Stimulated activated CD4-positive, alpha-beta T cell treated with anti-CD3 and anti-CD28 coated beads, Interleukin-15, amount 100 ng/mL, for 48 hours (primary cell): ENCODE results near the gene CCDC9.

Experiments used
- DNase-seq, 2 donors: peaks; one replicate each; pipeline ENCODE4 v3.0.0-alpha.2; 2020; ENCODE audit warnings: low read depth in 2 of 2

Gene CCDC9

DNA sequence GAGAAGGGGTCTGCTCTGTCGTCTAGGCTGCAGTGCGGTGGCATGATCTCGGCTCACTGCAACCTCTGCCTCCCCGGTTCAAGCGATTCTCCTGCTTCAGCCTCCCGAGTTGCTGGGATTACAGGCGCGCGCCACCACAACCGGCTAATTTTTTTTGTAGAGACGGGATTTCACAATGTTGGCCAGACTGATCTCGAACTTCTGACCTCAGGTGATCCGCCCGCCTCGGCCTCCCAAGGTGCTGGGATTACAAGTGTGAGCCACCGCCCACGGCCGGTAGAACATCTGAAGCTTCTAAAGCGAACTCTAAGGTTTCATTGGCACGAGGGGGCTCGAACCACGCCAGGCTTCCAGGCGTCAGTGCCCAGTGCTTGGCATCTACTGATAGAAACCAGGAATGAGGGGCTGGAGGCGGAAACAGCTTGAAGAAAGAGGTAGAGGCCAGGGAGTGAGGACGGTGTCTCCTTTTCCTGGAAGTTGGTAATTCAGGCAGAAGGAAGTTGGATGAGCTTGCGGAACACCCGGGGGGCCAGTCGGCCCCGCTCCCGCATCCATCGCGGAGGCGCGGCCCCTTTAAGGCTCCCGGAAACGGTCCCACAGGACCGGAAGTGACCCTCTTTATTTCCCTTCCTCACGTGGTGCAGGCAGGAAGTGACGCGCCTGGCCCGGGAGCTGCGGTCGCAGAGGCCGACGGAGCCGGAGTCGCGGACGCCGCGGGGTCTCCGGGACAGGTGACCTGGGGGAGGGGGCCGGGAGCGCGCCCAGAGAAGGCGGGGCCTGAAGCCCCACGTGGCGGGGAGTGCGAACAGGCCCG lies at the start of gene CCDC9:
CCDC9 (plus strand) TSS at position 647 of the 814 bp plus-strand sequence. CDS start 1,876 bp downstream, outside the sequence.
- peak; percentile 95 to 97 for DNase-seq

DNA sequence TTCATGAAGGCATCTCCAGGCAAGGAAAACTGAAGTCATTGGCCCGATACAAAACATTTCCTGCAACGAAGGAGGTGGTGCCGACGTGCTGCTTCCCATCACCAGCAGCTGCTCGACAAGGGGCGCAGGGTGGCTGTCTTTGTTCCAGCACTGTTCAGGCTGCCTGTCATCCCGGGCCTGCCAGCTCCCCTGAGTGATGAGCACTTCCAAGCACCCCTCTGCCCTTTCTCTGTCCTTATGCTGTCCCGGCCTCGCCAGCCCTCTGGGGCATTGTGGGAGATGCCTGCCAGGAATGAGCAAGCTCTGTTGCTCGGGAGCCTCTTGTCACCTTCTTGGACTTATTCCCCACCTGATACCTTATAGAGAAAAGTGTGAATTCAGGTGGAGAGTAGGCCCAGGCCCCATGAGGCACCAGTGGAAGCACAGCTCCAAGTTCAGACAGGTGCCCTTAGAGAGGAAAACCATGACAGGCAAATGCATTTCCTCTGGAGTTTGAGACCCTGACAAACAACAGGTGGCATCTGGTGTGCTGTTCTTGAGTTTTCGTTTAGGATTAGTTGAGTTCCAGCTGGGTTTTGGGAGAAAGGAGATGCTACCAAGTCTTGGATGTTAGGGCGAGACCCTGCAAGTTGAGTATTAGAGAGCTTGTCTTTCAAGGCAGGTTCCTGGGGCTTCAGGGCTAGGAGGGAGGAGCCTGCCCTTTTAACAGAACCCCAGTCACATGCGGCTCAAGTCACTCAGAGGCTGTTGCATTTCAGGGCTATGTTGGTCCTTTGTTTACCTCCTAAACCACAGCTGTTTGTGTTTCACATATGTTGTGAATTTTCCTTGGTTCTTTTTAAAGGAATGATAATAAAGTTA lies 46.8 kb upstream of the CCDC9 start:
- no peak for DNase-seq

DNA sequence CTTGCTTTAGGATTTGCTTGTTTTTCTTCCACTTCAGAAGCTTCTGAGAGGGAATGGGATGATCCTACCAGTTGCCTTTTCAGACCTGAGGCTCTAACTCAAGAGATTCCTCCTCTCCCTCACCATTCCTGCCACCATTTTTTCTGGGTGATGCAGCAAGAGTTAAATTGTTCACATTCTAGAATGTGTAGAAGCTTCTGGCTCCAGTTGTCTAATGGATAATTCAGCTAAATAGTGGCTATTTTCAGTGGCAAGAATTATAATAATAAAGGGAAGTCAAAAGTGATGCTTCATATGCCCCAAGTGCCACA lies 46.2 kb upstream of the CCDC9 start:
- no peak for DNase-seq

DNA sequence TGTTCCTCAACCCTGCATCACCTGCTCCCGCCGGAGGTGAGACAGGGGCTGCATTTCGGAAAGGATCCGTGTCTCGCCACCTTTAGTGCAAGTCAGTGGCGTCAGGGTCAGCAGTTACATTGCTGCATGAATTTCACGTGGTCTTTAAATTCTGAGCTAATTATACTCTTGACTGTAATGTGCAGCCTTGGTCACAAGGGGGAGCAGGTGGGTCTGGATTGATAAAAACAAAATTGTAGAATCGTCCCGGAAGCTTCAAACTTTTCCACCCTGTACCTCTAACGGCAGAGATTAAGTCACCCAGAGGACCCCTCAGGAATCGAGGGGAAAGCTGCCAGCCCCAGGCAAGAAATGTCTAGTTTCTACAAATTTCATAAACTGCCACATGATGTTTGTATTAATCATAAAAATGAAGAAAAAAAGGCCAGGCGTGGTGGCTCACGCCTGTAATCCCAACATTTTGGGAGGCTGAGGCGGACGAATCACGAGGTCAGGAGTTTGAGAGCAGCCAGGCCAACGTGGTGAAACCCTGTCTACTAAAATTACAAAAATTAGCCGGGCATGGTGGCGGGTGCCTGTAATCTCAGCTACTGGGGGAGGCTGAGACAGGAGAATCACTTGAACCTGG lies 45.5 kb upstream of the CCDC9 start:
- peak; percentile 52 to 73 for DNase-seq

DNA sequence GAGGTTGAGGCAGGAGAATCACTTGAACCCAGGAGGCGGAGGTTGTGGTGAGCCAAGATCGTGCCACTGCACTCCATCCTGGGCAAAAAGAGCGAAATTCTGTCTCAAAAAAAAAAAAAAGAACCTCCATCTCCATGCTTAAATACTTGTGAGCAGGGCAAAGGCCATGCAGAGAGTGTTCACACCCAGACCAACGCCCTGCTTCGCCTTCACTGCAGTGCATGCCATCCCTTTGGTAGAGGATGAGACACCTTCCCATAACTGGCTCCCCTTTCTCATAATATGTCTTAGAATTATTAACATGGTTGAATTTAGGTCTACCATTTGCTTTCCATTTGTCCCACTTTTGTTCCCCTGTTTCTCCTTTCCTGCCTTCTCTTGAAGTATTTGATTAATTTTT lies 40.7 kb upstream of the CCDC9 start:
- no peak for DNase-seq

DNA sequence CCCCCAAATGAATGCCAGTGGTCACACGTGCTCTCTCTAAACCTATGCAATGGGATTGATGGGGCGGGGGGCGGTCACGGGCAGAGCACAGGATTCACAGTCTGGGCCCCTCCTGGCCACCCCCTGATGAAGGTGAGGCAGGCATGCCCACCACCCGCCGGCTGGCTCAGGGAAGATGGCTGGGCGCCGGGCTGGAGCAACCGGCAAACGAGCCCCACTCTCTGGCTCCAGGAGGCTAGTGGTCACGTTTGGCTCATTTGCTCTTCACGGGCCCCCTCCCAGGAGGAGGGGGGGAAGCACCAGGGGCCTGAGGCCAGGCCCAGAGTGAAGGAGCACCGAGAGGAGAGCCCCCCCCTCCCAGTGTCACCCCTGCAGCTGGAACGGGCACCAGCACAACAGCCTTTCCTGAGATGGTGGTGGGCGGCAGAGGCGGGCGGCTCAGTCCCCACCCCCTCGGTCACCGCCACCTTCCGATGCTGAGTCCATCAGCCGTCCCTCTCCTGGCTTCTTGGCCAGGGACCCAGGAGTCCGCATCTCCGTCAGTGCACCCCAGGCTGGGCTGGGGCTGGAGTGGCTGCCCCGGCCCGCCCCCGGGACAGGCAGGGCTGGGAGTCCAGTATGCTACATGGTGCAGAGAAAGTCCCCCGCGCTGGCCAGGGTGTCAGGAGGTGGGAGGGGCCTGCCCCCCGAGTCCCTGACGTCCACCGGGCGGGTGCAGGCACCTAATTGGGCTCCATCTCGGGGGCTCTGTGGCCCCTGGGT lies 35.1 kb upstream of the CCDC9 start:
- DNase-seq: no peak

DNA sequence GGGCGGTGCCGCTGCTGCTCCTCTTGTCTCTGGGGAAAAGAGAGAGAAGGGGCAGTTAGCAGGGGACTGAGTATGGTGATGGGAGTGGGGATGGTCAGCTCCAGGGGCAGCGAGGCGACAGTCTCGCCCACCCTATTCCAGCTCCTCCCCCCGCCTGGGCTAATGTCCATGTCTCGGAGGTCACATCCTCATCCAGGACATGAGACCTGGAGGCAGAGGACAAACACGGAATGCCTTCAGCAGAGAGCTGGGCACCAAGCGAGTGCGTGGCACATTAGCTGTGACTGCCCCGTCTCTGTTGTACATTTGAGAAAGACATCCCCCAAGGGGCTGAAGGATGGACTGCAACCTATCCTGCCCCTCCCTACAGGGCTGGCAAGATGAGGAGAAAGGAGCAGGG lies 34.4 kb upstream of the CCDC9 start:
- no peak for DNase-seq

DNA sequence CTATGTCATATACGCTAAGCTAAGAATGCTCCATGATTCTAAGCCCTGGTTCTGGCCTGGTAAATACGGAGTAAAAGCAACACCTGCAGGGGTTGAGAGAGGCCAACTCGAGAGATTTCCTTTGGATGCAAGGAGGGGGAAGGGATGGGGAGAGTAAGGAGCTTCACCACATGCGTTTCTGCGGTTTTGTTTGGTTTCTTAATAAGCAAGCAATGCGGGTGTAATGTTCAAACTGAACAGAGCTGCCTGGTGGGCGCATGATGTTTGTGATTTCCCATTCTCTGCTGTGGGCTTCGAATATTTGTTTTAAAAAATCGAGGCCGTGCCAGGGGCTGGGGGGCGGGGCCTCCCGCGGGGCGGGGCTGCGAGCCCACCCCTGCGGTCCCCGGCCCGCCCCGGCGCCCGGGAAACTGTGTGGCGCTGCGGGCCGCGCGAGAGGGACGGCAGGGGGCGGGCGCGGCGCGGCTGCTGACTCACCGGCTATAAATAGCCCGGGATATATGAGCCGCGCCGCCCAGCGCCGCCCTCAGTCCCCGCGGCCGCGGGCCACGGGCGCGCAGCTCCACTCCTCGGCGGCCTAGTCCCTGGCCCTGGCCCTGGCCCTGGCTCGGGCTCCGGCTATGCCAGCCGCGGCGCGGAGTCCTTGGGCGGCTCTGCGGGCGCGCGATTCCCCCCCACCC lies 30.4 kb upstream of the CCDC9 start:
- DNase-seq: peak; percentile 66 to 77

DNA sequence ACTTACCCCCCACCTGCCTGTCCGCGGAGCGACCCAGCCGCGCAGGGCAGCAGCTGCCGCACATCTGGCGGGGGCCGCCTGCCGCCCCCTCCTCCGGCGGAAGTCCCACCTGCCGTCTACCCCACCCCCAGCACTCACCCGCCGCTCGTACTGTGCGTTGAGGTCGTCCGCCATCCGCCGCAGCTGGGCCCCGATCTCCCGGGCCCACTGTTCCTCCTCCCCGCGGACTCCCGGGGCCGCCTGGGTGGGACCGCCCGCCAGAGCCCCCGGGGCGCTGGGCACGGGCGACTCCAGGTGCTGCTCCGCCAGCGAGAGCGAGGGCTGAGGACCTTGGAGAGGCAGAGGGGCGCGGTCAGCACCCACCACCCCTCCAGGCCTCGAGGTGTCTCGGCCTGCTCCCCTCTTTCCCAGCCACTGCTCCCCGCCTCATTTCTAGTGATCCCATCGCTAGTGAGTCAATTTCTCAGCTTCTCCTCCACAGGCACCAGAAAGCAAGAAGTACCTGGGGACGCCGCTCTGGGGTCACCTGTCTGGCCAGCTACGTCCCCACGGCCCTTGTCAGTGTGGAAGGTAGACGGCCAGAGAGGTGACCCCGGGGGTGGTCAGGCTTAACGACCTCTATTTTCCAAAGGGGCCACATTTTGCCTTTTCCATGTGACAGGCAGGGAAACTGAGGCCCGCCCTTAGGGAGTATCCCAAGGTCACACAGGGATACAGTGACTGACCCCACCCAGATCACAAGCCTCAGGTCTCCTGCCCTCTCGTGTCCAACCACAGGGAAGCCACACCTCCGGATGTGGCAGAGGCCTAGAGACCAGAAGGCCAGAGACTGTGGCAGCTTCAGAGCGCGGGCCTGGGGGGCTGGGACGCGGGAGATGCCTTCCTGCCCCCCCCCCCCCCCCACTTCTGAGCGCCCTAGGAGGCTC lies 29.6 kb upstream of the CCDC9 start:
- peak in 1 of 2 donors; percentile 17 for DNase-seq

DNA sequence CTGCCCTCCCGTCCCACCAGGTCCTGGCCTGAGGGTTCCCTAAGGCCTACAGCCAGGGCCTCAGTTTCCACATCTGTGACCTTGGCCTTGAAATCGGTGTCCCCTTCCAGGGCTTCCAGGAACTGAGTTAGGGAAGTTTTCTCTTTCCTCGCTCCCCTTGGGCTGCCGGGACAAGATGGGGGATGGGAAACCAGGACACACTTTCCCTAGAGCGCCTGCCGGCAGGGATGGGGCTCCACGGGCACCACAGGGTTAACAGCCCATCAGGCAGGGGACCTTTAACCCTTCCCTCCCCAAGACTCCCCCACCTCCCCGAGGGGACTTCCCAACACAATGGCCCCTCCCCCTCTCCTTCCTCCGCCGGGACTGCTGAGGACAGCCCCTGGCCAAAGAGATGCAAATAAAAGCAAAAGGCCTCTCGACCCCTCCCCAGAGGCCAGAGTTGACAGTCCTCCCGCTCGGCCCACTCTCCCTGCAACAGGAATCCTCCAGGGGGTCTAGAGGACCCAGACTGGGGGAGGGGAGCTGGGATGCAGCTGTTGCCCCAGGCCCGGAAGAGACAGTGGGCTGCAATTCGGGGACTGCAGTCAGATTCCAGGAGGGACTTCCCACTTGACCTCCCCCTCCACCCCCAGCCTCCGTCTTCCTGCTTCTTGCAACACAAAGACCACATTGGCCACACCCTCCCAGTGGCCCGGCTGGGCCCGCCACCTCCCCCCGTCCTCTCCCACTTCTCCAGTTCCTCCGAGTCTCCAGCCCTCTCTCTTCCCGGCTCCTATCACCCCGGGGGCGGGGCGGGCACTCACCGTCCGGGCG lies 28.8 kb upstream of the CCDC9 start:
- peak in 1 of 2 donors; percentile 21 for DNase-seq

DNA sequence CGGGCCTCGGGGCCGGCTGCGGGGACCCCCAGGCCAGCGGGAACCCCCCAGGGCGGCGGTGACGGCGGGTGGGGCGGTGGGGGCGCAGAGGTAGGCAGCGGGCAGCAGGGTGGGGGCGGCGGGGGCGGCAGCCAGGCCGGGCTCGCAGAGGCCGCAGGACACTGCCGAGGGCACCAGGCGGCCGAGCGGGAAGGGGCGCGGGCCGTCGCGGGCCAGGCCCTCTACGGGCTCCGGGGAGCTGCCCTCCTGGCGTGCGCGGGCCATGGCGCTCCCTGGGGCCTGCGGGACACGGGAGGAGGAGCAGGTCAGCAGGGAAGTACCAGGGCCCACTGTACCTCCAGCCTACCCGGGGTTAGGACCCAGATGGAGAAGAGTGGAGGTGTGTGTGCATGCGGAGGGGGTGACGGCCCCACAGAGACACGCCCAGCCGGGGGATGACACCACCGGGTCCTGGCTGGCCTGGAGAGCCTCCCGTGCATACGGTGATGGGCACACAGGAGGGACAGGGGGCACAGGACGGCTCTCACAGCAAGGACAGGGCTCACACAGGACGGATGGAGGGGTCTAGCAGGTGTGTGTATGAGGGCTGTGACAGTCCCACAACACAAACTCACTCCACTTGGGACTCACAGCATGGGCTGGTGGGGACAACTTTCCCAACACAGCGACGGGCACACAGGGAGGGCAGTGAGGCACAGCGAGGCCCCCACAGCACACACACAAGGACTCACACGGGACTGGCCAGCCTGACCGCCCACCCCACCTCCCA lies 28.0 kb upstream of the CCDC9 start:
- DNase-seq: no peak

DNA sequence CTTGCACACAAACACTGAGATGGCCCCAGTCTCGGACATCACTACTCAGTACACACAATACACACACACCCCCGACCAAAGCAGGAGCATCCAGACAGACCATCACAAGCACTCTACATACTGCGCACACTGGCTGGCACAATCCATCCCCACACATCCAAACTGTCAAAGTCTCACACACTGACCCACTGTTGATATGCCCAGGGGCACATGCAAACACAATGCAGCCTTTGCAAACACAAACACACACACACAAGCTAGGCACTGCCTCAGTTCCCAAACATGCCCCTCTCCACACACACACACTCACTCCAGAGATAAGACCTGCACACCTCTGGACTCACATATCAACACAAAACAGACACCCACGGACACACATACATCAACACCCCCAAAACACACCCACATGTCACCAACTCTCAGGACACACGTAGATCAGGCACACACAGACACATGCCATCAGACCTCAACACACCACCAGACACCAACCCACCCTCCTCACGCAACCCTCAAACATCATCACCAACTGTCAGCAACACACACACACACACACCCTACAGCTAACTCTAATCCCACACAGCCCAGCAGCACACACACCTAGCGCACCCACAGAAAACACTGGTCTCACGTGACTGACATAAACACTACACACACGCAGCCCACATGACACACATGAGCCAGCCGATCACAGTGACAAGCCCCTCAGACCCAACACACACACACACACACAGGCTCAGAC lies 27.2 kb upstream of the CCDC9 start:
- no peak for DNase-seq

DNA sequence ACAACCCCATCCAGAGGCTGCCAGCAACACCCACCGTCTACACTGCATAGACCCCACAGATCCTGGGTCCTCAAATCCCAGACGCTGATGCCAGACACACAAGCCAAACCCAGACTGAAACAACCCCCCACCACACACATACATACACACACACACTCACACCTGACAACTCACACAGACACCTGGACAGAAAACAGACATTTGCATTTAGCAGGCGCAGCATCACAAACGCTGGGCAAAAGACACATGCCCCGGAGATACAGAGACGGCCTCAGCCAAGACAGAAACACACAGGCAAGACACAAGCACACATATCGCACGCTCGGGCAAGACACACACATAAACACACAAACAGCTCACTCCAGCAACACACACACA lies 26.7 kb upstream of the CCDC9 start:
- DNase-seq: no peak

DNA sequence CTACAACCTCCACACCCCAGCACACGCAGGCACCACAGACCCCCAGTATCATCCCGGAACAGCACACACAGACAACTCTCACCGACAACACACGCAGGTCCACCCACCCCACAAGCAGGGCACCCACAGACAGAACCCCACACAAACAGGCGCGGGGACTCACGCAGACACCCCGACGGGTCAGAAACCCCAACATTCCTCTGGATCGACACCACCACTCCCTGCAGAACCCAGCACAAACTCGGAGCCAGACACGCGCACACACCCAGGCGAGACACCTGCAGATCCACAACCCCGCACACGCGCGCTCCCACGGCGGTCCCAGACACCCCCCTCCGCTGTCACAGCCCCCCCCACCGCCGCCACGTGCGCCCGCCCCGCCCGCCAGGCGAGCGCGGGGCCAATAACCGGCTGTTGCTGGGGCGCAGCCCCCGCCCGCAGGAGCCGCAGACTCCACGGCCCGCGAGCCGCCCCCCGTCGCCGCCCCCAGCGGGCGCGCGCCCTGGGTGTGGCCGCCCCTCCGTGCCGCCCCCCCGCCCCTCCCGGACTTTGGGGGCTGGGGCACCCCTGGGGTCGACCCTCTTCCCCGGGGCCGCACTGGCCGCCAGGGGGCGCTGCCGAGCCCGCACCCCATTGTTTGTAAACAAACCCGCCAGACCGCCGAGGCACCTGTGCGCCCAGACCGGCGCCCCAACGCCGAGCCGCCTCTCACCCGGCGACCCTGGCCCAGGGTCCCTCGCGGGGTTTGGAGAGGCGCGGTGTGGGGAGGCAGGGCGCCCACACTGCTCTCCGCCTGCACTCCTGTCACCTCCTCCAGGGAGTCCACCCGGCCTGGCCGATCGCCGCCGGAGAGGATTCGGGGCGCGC lies 26.0 kb upstream of the CCDC9 start:
- peak in 1 of 2 donors; percentile 68 for DNase-seq

DNA sequence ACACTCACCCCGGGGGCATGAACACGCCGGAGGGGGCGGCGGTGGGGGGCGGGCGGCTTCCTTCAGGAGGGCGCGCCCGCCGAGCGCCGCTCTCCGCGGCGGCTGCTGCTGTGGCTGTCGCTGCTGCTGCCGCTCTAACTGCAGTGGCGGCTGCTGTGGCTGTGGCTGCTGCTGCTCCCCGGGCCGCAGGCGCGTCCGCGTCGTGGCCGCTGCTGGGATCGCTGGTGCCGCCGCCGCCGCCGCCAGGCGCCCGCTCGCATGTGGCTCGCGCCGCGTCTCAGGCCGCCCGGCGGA lies 25.5 kb upstream of the CCDC9 start, which contains the start of gene BBC3:
BBC3 (minus strand) TSS at position 279 of the 294 bp plus-strand sequence. CDS start 2,768 bp downstream, outside the sequence.
- DNase-seq: no peak

DNA sequence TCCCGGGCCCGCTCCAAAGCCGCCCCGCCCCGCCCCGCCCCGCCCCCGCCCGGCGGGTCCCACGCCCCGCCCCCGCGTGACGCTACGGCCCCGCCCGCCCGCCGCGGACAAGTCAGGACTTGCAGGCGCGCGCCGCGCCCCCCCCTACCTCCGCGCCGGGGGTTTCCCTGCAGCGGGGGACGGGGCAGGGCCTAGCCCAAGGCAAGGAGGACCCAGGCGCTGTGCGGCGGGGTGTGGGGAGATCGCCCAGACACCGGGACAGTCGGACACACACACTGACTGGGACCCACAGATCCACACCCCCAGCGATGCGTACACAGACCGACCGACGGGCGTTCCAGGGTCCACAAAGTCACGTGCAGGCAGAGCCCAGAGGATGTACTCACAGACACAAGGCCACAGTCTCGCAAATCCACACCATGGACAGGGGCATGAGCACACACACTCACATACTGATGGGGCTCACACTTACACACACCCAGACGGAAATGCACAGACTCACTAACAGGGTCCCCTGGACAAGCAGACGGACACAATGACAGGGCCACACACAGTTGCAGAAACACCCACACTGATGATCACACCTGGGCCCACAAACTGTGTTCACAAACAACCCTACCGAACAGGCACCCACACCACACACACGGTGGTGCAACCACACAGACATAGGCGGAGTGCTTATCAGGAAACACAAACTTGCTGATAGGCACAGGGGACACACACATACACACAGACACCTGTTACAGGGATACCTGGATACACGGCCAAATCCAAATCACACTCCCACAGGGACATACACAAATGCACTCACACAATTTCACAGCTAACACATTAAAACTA lies 24.9 kb upstream of the CCDC9 start:
- peak; percentile 68 to 90 for DNase-seq
